ENCODE measurements around the gene GRPR. TPM values are rescaled to one million over a fixed set of nuclear protein-coding genes. Genes with fewer than 3 reads are reported as not detected.

GRPR gene
- total and polyA plus RNA-seq, 4 donors, result 0.08 TPM; not detected in 3

DNA sequence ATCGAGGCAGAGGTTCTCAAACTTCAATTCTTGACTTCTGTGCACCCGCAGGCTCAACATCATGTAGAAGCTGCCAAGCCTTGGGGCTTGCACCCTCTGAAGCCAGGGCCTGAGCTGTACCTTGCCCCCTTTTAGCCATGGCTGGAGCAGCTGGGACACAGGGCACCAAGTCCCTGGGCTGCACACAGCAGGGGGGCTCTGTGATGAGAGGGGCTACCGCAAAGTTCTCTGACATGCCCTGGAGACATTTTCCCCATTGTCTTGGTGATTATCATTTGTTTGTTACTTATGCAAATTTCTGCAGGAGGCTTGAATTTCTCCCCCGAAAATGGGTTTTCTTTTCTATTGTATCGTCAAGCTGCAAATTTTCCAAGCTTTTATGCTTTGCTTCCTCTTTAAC, 39.0 kb downstream of the GRPR start:
- WGBS, result 87% methylated on average over 5 of the region's 5 CpGs
- no peak for TF ChIP-seq NR2F2 (IDR thresholded peaks at IDR 0.05)
- no peak for TF ChIP-seq TAF1 (conservative IDR thresholded peaks at IDR 0.05)
- H3K27ac ChIP-seq (ENCODE audit: low read depth in 1 of 2, low read length in 2 of 2), result no peak overlapping the region
- no peaks in the 10 kb centered on the region for H3K27me3 ChIP-seq (ENCODE audit: control insufficient read depth in 4 of 4, insufficient read depth in 4 of 4, low read length in 3 of 4)
- DNase-seq (ENCODE audit: low spot score), result no peak
- H3K4me1 ChIP-seq (ENCODE audit: control insufficient read depth in 4 of 4, insufficient read depth in 4 of 4, low read length in 3 of 4), result no peaks in the 10 kb centered on the region
- no peaks in the 10 kb centered on the region for H3K9me3 ChIP-seq (ENCODE audit: control insufficient read depth in 4 of 4, low read length in 3 of 4)
- H3K9ac ChIP-seq (ENCODE audit: low read depth in 1 of 2, low read length in 2 of 2), result no peak overlapping the region
- H3K4me3 ChIP-seq (ENCODE audit: low read depth in 1 of 3, low read length in 3 of 3), result no peak overlapping the region
- no peaks in the 10 kb centered on the region for H3K36me3 ChIP-seq (ENCODE audit: control insufficient read depth in 4 of 4, insufficient read depth in 3 of 4, low read depth in 1 of 4, low read length in 3 of 4)

DNA sequence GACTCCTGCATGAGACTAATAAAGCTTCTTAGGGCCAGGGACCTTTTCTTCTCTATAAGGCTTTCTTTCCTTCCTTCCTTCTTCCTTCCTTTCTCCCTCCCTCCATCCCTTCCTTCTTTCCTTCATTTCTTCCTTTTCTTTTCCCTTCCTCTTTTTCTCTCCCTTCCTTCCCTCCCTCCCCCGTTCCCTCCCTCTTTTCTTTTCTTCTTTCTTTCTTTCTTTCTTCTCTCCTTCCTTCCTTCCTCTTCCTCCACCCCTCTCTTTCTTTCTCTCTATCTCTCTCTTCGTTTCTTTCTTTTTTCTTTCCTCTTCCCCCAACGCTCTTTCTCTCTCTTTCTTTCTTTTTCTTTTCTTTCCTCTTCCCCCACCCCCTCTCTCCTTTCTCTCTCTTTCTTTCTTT, 41.4 kb downstream of the GRPR start:
- WGBS, result 67% methylated on average over 2 of the region's 3 CpGs
- DNase-seq (ENCODE audit: low spot score), result no peak
- Histone ChIP-seq H3K4me1 (ENCODE audit: control insufficient read depth in 4 of 4, insufficient read depth in 4 of 4, low read length in 3 of 4) (no peaks in the 10 kb centered on the region), H3K4me3 (ENCODE audit: low read depth in 1 of 3, low read length in 3 of 3) (no peak overlapping the region), H3K27ac (ENCODE audit: low read depth in 1 of 2, low read length in 2 of 2) (no peak overlapping the region), H3K27me3 (ENCODE audit: control insufficient read depth in 4 of 4, insufficient read depth in 4 of 4, low read length in 3 of 4) (no peaks in the 10 kb centered on the region), H3K9ac (ENCODE audit: low read depth in 1 of 2, low read length in 2 of 2) (no peak overlapping the region), H3K36me3 (ENCODE audit: control insufficient read depth in 4 of 4, insufficient read depth in 3 of 4, low read depth in 1 of 4, low read length in 3 of 4) (no peaks in the 10 kb centered on the region), H3K9me3 (ENCODE audit: control insufficient read depth in 4 of 4, low read length in 3 of 4) (no peaks in the 10 kb centered on the region)
- no peak for TF ChIP-seq SP1 (IDR thresholded peaks at IDR 0.05)
- TF ChIP-seq, protein P1, sequence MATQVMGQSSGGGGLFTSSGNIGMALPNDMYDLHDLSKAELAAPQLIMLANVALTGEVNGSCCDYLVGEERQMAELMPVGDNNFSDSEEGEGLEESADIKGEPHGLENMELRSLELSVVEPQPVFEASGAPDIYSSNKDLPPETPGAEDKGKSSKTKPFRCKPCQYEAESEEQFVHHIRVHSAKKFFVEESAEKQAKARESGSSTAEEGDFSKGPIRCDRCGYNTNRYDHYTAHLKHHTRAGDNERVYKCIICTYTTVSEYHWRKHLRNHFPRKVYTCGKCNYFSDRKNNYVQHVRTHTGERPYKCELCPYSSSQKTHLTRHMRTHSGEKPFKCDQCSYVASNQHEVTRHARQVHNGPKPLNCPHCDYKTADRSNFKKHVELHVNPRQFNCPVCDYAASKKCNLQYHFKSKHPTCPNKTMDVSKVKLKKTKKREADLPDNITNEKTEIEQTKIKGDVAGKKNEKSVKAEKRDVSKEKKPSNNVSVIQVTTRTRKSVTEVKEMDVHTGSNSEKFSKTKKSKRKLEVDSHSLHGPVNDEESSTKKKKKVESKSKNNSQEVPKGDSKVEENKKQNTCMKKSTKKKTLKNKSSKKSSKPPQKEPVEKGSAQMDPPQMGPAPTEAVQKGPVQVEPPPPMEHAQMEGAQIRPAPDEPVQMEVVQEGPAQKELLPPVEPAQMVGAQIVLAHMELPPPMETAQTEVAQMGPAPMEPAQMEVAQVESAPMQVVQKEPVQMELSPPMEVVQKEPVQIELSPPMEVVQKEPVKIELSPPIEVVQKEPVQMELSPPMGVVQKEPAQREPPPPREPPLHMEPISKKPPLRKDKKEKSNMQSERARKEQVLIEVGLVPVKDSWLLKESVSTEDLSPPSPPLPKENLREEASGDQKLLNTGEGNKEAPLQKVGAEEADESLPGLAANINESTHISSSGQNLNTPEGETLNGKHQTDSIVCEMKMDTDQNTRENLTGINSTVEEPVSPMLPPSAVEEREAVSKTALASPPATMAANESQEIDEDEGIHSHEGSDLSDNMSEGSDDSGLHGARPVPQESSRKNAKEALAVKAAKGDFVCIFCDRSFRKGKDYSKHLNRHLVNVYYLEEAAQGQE (IDR thresholded peaks at IDR 0.05), result no peak
- TF ChIP-seq EGR1 (IDR thresholded peaks at IDR 0.05; ENCODE audit: low read depth in 2 of 2), result no peak
- TF ChIP-seq YY1 (IDR thresholded peaks at IDR 0.05), result no peak
- no peak for TF ChIP-seq GABPA (IDR thresholded peaks at IDR 0.05 in 1 of 2, conservative IDR thresholded peaks at IDR 0.05 in 1 of 2)
- no peak for TF ChIP-seq TAF1 (conservative IDR thresholded peaks at IDR 0.05)
- TF ChIP-seq, protein P2, sequence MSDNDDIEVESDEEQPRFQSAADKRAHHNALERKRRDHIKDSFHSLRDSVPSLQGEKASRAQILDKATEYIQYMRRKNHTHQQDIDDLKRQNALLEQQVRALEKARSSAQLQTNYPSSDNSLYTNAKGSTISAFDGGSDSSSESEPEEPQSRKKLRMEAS (IDR thresholded peaks at IDR 0.05), result no peak
- TF ChIP-seq, protein P3, sequence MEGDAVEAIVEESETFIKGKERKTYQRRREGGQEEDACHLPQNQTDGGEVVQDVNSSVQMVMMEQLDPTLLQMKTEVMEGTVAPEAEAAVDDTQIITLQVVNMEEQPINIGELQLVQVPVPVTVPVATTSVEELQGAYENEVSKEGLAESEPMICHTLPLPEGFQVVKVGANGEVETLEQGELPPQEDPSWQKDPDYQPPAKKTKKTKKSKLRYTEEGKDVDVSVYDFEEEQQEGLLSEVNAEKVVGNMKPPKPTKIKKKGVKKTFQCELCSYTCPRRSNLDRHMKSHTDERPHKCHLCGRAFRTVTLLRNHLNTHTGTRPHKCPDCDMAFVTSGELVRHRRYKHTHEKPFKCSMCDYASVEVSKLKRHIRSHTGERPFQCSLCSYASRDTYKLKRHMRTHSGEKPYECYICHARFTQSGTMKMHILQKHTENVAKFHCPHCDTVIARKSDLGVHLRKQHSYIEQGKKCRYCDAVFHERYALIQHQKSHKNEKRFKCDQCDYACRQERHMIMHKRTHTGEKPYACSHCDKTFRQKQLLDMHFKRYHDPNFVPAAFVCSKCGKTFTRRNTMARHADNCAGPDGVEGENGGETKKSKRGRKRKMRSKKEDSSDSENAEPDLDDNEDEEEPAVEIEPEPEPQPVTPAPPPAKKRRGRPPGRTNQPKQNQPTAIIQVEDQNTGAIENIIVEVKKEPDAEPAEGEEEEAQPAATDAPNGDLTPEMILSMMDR (IDR thresholded peaks at IDR 0.05; ENCODE audit: low read depth, low read length, missing input control), result no peak
- TF ChIP-seq HNF4A (conservative IDR thresholded peaks at IDR 0.05), result no peak
- TF ChIP-seq FOXA2 (IDR thresholded peaks at IDR 0.05), result no peak
- TF ChIP-seq, protein P4, sequence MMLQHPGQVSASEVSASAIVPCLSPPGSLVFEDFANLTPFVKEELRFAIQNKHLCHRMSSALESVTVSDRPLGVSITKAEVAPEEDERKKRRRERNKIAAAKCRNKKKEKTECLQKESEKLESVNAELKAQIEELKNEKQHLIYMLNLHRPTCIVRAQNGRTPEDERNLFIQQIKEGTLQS (IDR thresholded peaks at IDR 0.05), result no peak
- no peak for TF ChIP-seq JUND (IDR thresholded peaks at IDR 0.05)
- TF ChIP-seq NR2F2 (IDR thresholded peaks at IDR 0.05), result no peak
- no peak for TF ChIP-seq HNF4G (IDR thresholded peaks at IDR 0.05)
